MM.1S (cell line): Measurements from ENCODE around the gene C15orf40.

Experiments
- DNase-seq: peaks from one replicate; pipeline ENCODE4 v3.0.0-alpha.2; 2015
- H2AFZ ChIP-seq: fragments of 300-600 bp; sonication (generic); 2 replicates; pipeline ENCODE4 v1.6.0; 2016; ENCODE audit warnings: antibody characterized with exemption, low read length
- H3F3A ChIP-seq: fragments of 300-600 bp; sonication (generic); 2 replicates; pipeline ENCODE4 v1.6.1; 2016; ENCODE audit warnings: mild to moderate bottlenecking, antibody characterized with exemption, low read length, moderate library complexity, mixed read lengths; ENCODE audit not compliant: insufficient read depth
- H3K27ac ChIP-seq: fragments of 300-600 bp; sonication (generic); 2 replicates; pipeline ENCODE4 v1.5.1; 2016; ENCODE audit warnings: mild to moderate bottlenecking, low read length
- H3K27me3 ChIP-seq: fragments of 300-600 bp; sonication (generic); replicated peaks from 2 replicates; pipeline ENCODE4 v1.6.0; 2016; ENCODE audit warnings: low read length; ENCODE audit not compliant: insufficient read depth
- H3K36me3 ChIP-seq: fragments of 300-600 bp; sonication (generic); replicated peaks from 2 replicates; pipeline ENCODE4 v1.6.1; 2016; ENCODE audit warnings: mild to moderate bottlenecking, low read length, mixed read lengths; ENCODE audit not compliant: insufficient read depth
- H3K4me1 ChIP-seq: fragments of 300-600 bp; sonication (generic); 2 replicates; pipeline ENCODE4 v1.6.1; 2016; ENCODE audit warnings: low read length, mixed read lengths
- H3K4me2 ChIP-seq: fragments of 300-600 bp; sonication (generic); 2 replicates; pipeline ENCODE4 v1.6.0; 2016; ENCODE audit warnings: low read depth, low read length
- H3K4me3 ChIP-seq: fragments of 300-600 bp; sonication (generic); 2 replicates; pipeline ENCODE4 v1.5.1; 2016; ENCODE audit warnings: low read length, mixed read lengths
- H3K79me2 ChIP-seq: fragments of 300-600 bp; sonication (generic); 2 replicates; pipeline ENCODE4 v1.6.1; 2016; ENCODE audit warnings: mixed run types, low read length, mixed read lengths
- H3K9ac ChIP-seq: fragments of 300-600 bp; sonication (generic); 2 replicates; pipeline ENCODE4 v1.6.1; 2016; ENCODE audit warnings: low read length, mixed read lengths
- H3K9me2 ChIP-seq: fragments of 300-600 bp; sonication (generic); replicated peaks from 2 replicates; pipeline ENCODE4 v1.6.1; 2016; ENCODE audit warnings: mild to moderate bottlenecking, low read length, mixed read lengths; ENCODE audit not compliant: insufficient read depth
- H3K9me3 ChIP-seq: fragments of 300-600 bp; sonication (generic); replicated peaks from 2 replicates; pipeline ENCODE4 v1.6.1; 2016; ENCODE audit warnings: mild to moderate bottlenecking, low read length, mixed read lengths; ENCODE audit not compliant: insufficient read depth
- H4K20me1 ChIP-seq: fragments of 300-600 bp; sonication (generic); 2 replicates; pipeline ENCODE4 v1.6.1; 2016; ENCODE audit warnings: mild to moderate bottlenecking, low read length, moderate library complexity, mixed read lengths; ENCODE audit not compliant: insufficient read depth
- EZH2 ChIP-seq: fragments of 300-600 bp; sonication (generic); optimal IDR thresholded peaks from 2 replicates; pipeline ENCODE3; 2017; ENCODE audit warnings: low read depth, mild to moderate bottlenecking, antibody characterized with exemption, low read length, mixed read lengths
- EZH2phosphoT487 ChIP-seq: fragments of 300-600 bp; sonication (generic); IDR thresholded peaks from 2 replicates; pipeline ENCODE4 v1.6.1; 2018; ENCODE audit warnings: antibody characterized with exemption, low read length
- TF ChIP-seq, protein P1 (sequence below): fragments of 300-600 bp; sonication (generic); IDR thresholded peaks from 2 replicates; pipeline ENCODE4 v1.5.1; 2016; ENCODE audit warnings: antibody characterized with exemption, low read length, mixed read lengths

Gene C15orf40

DNA sequence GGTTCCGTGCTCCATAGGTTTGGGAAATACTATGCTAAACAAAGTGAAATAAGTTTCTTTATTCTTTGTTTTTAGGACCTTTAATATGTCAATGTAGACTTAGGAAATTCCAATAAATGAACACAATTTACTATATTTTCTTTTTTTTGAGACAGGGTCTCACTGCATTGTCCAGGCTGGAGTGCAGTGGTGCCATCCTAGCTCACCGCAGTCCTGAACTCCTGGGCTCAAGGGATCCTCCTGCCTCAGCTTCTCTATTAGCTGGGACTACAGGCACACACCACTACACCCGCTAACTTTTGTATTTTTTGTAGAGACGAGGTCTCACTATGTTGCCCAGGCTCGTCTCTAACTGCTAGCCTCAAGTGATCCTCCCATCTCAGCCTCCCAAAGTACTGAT, 46.5 kb downstream of the C15orf40 start:
- H3K27ac ChIP-seq, result no peak overlapping the region
- H3K4me3 ChIP-seq, result no peak overlapping the region
- no peaks in the 10 kb centered on the region for H3K9me3 ChIP-seq
- H3K27me3 ChIP-seq, result no peaks in the 10 kb centered on the region
- no peak overlapping the region for H2AFZ ChIP-seq
- no peaks in the 10 kb centered on the region for H4K20me1 ChIP-seq
- H3K4me1 ChIP-seq, result peaks cover 8% of the 10 kb centered on the region
- H3K4me2 ChIP-seq, result no peak overlapping the region
- no peak overlapping the region for H3K9ac ChIP-seq
- no peaks in the 10 kb centered on the region for H3K9me2 ChIP-seq
- TF ChIP-seq EZH2phosphoT487, result no peak
- TF ChIP-seq, protein P1, sequence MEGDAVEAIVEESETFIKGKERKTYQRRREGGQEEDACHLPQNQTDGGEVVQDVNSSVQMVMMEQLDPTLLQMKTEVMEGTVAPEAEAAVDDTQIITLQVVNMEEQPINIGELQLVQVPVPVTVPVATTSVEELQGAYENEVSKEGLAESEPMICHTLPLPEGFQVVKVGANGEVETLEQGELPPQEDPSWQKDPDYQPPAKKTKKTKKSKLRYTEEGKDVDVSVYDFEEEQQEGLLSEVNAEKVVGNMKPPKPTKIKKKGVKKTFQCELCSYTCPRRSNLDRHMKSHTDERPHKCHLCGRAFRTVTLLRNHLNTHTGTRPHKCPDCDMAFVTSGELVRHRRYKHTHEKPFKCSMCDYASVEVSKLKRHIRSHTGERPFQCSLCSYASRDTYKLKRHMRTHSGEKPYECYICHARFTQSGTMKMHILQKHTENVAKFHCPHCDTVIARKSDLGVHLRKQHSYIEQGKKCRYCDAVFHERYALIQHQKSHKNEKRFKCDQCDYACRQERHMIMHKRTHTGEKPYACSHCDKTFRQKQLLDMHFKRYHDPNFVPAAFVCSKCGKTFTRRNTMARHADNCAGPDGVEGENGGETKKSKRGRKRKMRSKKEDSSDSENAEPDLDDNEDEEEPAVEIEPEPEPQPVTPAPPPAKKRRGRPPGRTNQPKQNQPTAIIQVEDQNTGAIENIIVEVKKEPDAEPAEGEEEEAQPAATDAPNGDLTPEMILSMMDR, result no peak
- TF ChIP-seq EZH2, result no peak
- H3F3A ChIP-seq, result 0 out of 2 replicates have a peak, but pooled peaks cover 3% of the 10 kb centered on the region
- no peak for DNase-seq
- no peaks in the 10 kb centered on the region for H3K36me3 ChIP-seq
- H3K79me2 ChIP-seq, result no peaks in the 10 kb centered on the region

DNA sequence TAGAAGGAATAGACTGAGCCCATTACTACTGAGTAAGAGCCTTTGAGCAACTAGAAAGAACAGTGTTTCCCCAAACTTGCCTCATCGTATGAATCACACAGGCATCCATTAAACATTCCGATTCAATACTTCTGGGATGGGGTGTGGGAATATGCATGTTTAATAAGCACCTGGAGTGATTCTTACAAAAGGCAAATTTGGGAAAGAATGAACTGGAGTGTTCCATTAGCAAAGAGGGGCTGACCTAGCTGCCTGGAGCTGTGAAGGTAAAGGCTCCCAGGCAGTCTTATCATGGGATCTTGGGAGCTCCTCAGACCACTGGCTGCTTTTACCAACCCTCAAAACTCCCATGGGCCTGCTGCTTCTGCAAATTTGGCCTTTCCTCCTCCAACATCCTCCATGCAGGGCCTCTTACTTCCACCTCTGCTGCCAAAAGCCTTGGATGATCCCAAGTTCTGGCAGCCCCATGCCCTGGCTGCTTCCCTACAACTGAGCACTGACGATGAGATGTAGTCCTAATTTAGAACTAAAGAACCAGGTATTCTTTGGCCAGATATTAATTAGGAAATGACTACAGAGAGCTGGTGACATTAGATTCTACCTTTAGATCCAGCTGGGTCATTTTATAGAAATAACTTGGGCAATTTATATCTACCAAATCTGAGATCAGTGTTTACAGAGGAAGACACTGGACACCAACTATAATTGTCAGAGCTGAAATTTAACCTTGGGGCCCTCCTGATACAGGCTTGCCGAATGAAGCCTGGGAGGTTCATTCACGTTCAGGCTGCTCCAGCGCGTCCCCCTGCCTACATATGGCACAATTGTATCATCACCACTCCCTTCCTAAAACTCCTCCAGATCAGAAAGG, 47.7 kb downstream of the C15orf40 start:
- H3K27ac ChIP-seq, result no peak overlapping the region
- H3K27me3 ChIP-seq, result no peaks in the 10 kb centered on the region
- H3K9me2 ChIP-seq, result no peaks in the 10 kb centered on the region
- 0 out of 2 replicates have a peak, but pooled peaks cover 3% of the 10 kb centered on the region for H3F3A ChIP-seq
- no peaks in the 10 kb centered on the region for H4K20me1 ChIP-seq
- TF ChIP-seq, protein P1, result no peak
- no peak for TF ChIP-seq EZH2phosphoT487
- no peak for TF ChIP-seq EZH2
- no peak overlapping the region for H3K9ac ChIP-seq
- H3K4me1 ChIP-seq, result peaks cover 8% of the 10 kb centered on the region
- H3K79me2 ChIP-seq, result no peaks in the 10 kb centered on the region
- H2AFZ ChIP-seq, result no peak overlapping the region
- H3K9me3 ChIP-seq, result no peaks in the 10 kb centered on the region
- no peak overlapping the region for H3K4me2 ChIP-seq
- no peak overlapping the region for H3K4me3 ChIP-seq
- H3K36me3 ChIP-seq, result no peaks in the 10 kb centered on the region
- DNase-seq, result no peak

DNA sequence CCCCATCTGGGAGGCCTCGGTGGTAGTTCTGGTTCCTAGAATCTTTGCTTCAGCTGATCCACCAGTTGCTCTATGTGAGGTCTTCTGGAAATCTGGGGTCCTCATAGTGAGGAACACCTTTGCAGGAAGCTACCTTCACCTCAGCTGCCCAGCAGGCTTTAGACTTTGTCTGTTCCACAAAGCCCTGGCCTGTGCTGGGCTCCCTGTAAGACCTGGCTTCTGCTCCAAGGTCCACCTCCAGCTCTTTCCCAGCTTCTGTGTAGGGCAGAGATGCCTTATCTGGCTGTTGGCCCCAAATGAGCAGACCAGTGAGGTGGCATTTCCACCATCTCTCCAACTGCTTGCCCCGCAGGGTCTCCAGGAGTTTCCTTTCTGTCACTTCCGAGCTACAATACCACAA, 50.7 kb downstream of the C15orf40 start:
- no peaks in the 10 kb centered on the region for H3F3A ChIP-seq
- H3K27me3 ChIP-seq, result no peaks in the 10 kb centered on the region
- H3K9me2 ChIP-seq, result no peaks in the 10 kb centered on the region
- H4K20me1 ChIP-seq, result no peaks in the 10 kb centered on the region
- no peaks in the 10 kb centered on the region for H3K4me1 ChIP-seq
- H3K9me3 ChIP-seq, result no peaks in the 10 kb centered on the region
- H3K4me3 ChIP-seq, result no peak overlapping the region
- H3K27ac ChIP-seq, result no peak overlapping the region
- H3K4me2 ChIP-seq, result no peak overlapping the region
- H3K9ac ChIP-seq, result no peak overlapping the region
- H3K79me2 ChIP-seq, result no peaks in the 10 kb centered on the region
- H3K36me3 ChIP-seq, result no peaks in the 10 kb centered on the region
- TF ChIP-seq, protein P1, result no peak
- TF ChIP-seq EZH2phosphoT487, result no peak
- TF ChIP-seq EZH2, result no peak
- H2AFZ ChIP-seq, result no peak overlapping the region
- DNase-seq, result no peak
